Fibroblast of pulmonary artery (primary cell): ENCODE results near the gene DAGLA.

ENCODE experiments used
- DNase-seq: peaks from one replicate; pipeline ENCODE4 v3.0.0-alpha.2; 2010; ENCODE audit warnings: low read depth
- H3K4me3 ChIP-seq: replicated peaks from 2 replicates; pipeline ENCODE4 v1.5.1; 2011; ENCODE audit warnings: low read depth, mild to moderate bottlenecking, control low read depth, low read length, moderate library complexity
- TF ChIP-seq, protein P1 (sequence below): IDR thresholded peaks from 2 replicates; pipeline ENCODE4 v1.5.1; 2011; ENCODE audit warnings: mild to moderate bottlenecking, control low read depth, low read length, inconsistent platforms; ENCODE audit errors: missing control alignments

Gene DAGLA

DNA sequence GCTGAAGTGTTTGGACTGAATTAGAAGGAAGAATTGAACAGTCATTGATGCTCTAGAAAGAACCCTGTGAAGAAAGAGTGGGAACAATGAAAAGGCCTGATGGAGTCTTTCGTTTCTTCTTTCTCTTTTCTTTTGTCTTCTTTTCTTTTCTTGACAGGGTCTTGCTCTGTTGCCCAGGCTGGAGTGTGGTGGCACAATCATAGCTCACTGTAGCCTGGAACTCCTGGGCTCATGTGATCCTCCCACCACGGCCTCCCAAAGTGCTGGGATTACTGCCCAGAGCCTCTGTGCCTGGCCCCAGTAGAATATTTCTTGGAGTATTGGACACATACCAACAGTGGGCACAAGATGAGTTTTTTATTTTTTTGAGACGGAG lies 113.6 kb downstream of the DAGLA start:
- H3K4me3 ChIP-seq, result peak overlapping the region; percentile 78
- TF ChIP-seq, protein P1, sequence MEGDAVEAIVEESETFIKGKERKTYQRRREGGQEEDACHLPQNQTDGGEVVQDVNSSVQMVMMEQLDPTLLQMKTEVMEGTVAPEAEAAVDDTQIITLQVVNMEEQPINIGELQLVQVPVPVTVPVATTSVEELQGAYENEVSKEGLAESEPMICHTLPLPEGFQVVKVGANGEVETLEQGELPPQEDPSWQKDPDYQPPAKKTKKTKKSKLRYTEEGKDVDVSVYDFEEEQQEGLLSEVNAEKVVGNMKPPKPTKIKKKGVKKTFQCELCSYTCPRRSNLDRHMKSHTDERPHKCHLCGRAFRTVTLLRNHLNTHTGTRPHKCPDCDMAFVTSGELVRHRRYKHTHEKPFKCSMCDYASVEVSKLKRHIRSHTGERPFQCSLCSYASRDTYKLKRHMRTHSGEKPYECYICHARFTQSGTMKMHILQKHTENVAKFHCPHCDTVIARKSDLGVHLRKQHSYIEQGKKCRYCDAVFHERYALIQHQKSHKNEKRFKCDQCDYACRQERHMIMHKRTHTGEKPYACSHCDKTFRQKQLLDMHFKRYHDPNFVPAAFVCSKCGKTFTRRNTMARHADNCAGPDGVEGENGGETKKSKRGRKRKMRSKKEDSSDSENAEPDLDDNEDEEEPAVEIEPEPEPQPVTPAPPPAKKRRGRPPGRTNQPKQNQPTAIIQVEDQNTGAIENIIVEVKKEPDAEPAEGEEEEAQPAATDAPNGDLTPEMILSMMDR, result no peak

DNA sequence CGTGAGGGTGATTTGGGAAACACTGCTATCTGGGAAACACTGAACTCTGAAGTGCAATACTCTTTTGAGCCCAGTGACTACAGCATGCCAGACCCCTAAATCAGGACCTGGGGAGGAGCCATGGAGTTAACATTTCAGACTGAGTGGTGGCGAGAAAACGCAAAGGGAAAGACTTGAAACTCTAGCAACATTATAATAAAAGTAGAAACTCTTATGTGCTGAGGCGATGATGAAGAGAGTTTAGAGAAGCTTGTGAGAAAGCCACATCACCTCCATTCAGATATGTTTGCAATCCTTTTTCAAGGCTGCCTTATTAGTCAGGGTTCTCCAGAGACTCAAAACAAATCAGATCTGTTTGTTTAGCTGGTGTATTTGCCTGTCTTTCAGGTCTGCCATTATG lies 114.4 kb downstream of the DAGLA start:
- no peak for DNase-seq
- H3K4me3 ChIP-seq, result no peak overlapping the region
- TF ChIP-seq, protein P1, result no peak

More for the DNA sequence above, 113.6 kb downstream of the DAGLA start:
- DNase-seq, result no peak

DNA sequence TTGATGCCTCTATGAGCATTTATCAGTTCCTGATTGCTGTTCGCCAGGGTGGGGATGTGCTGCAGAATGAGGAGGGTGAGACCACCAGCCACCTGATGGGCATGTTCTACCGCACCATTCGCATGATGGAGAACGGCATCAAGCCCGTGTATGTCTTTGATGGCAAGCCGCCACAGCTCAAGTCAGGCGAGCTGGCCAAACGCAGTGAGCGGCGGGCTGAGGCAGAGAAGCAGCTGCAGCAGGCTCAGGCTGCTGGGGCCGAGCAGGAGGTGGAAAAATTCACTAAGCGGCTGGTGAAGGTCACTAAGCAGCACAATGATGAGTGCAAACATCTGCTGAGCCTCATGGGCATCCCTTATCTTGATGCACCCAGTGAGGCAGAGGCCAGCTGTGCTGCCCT lies 115.3 kb downstream of the DAGLA start:
- TF ChIP-seq, protein P1, result no peak

DNA sequence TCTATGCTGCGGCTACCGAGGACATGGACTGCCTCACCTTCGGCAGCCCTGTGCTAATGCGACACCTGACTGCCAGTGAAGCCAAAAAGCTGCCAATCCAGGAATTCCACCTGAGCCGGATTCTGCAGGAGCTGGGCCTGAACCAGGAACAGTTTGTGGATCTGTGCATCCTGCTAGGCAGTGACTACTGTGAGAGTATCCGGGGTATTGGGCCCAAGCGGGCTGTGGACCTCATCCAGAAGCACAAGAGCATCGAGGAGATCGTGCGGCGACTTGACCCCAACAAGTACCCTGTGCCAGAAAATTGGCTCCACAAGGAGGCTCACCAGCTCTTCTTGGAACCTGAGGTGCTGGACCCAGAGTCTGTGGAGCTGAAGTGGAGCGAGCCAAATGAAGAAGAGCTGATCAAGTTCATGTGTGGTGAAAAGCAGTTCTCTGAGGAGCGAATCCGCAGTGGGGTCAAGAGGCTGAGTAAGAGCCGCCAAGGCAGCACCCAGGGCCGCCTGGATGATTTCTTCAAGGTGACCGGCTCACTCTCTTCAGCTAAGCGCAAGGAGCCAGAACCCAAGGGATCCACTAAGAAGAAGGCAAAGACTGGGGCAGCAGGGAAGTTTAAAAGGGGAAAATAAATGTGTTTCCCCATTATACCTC lies 115.8 kb downstream of the DAGLA start:
- DNase-seq, result no peak
- H3K4me3 ChIP-seq, result no peak overlapping the region
- TF ChIP-seq, protein P1, result no peak

More for the DNA sequence above, 115.3 kb downstream of the DAGLA start:
- no peak for DNase-seq
- H3K4me3 ChIP-seq, result no peak overlapping the region
